Activated CD4-positive, CD25-positive, alpha-beta regulatory T cell (primary cell): ENCODE results near the gene UNC13B.

Experiments
- DNase-seq, 4 experiments: peaks; one replicate each; lab custom pipeline; 2025; lab: John Stamatoyannopoulos, UW

The UNC13B gene

DNA sequence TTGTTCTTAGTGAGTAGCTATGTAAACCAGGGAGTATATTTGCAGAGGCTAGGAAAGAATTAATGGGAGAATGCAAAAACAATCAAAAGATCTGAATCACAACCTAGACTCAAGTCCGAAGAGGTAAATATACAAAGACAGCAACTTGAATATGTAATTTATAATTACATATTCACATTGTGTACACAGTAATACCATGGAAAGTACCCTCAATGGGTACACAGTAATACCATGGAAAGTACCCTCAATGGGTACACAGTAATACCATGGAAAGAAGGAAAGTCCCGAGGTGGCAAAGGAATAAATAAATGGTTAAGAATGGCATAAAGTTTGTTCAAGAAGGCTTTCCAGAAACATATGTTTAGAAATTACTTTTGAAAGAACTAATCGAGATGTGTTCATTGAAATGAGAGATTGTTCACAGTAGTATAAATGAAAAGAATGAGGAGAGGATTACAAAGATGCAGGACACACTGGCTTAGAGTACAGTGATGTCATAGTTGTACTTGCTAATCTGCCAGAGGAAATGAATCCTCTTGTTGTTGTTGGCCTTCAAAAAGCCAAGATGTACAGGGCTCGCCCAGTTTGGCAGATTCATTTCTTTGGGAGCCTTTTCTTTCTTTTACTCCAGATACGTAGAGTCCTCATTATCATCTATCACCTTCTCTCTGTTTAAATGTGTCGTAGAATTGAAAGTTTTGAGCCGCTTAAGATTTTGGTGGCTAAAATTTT lies 116.0 kb downstream of the UNC13B start:
- no peak for DNase-seq

DNA sequence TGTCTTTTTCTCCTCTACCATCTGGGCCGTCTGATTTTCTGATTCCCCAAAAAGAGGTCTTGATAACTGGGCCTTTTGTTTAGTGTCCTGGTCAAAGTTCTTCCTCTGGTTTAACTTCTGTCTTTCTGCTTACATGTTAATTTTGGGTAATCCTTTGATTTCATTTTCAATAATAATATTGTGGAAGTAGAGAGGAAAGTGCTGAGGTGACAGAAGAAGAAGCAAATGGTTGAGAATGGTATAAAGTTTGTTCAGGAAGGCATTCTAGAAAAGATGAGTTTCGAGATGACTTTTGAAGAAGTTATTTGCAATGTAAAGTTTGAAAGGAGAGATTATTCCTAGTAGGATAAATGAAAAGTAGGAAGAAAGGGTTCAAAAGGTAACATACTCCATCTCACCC lies 118.1 kb downstream of the UNC13B start:
- DNase-seq = no peak

DNA sequence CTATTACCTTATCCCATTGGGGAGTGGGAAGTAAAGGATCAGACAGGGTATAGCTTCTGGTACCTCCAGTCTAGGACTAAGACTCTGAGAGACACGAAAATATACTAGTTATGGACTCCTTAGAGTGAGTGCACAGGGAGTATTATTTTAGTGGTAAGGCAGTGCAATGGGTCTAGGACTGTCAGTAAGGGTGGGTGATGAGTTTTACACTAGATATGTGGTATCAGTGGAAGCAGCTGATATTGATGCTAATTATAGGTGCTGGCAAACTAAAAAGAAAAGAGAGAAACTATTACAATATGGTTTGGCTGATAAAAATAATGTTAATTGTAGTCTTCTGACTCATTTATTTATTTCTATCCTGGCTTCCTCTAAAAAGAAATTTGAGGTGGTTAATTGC lies 118.6 kb downstream of the UNC13B start:
- no peak for DNase-seq

DNA sequence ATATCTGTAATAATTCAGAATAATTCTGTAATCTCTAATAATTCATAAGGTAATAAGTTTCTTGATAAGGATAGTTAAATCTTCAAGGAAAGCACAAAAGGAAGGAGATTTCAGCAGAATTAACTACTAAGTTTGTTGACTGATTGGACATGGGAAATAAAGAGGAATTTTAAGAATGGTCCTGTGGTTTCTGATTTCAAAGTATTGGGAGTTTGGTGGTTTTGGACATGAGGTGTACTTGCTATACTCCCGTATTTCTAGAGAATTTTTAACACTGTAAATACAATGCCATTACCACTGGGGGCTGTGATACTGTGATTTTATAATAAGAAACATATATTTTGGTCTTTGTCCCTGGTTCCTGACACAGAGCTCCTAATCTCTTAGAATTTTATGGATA lies 123.9 kb downstream of the UNC13B start:
- DNase-seq = no peak

DNA sequence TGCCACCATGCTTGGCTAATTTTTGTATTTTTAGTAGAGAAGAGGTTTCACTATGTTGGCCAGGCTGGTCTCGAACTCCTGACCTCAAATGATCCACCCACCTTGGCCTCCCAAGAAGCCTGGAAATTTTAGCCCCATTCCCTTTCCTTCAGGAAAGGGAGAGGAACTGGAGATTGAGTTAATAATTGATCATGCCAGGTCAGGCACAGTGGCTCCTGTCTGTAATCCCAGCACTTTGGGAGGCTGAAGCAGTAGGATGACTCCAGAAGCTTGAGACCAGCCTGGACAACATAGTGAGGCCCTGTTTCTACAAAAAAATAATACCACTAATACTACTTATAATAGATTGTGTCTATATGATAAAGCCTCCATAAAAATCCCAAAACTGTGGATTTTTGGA lies 124.6 kb downstream of the UNC13B start:
- DNase-seq = no peak

DNA sequence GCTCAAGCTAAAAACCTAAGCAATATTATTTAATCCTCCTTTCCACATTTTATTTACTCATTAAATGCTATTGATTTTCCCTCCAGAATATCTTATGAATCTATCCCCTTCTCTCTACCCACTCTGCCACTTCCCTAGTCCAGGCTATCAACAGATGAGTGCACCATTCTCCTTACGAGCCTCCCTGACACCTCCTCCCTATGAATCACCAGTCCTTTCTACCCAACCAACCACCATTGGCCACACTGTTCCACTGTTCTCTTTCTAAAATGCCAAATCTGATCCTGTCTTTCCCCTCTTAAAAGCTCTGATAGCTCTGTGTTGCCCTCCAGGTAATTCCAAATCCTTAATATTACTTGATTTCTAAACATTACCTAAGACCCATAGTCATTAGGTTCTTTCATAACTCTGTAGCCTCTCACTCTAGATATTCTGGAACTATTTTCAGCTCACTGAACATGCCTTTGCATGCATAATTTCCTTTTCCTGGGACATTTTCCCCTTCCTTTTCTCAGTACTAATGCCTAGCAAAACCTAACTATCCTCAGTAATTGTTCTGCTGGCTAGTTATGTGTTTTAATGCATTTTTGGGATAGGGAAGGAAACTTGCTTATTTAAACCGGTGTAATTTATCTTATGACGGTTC lies 126.3 kb downstream of the UNC13B start:
- no peak for DNase-seq

DNA sequence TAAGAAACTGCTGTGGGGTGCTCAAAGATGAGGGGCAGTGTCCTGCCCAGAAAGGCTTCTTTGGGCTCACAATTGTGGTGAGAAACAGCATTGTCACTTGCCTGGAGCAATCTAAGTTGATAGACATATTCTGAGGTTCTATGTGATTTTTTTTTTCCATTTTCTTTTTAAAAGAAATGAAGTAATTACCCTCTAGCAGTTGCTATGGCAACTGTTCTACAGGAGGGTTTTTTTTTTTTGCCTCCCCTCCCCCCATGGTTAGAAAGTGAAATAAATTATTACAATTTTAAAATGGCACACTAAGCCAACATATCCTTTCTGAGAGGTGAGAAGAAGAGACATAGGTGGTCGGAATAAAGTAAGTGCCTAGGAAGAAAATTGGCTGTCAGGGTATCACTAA lies 127.0 kb downstream of the UNC13B start:
- no peak for DNase-seq

DNA sequence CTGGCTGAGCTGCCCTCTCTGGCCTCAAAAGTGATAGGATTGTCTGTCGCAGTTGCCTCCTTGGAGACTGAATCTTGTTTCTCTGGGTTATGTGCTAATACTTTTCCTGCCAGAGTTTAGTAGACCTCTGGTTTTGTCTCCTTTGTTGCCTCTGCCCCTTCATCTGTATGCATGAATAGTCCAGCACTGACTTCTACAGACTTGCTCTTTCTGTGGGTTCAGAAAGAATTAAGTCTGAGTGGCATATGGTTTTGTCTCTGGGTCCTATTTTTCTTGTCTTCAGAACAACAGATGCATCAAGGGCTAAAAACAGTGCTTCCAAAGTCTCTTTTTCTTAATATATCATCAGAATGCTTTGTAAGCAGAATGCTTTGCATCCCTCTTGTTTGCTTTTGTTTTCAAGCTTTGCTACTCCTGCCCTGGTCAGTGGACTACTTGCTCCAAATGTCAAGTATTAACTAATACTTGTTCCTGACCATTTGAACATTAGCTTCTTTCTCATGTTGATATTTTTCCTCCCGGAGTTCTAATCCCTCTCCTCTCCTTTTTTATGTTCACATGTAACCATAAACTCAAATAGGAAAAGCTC lies 131.7 kb downstream of the UNC13B start:
- DNase-seq = no peak

DNA sequence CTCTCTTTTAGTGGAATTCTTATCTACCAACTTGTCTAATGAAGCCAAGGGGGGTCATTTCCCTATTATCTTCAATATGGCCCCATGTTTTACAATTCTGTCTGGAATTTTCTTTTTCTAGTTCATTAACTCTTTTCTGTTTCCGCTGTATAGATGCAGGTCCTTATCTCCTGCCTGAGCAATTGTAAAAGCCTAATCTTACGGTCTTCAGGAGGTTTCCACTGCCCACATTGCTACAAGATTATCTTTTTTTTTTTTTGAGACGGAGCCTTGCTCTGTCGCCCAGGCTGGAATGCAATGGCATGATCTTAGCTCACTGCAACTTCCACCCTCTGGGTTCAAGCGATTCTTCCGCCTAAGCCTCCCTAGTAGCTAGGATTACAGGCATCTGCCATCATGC lies 132.3 kb downstream of the UNC13B start:
- no peak for DNase-seq

DNA sequence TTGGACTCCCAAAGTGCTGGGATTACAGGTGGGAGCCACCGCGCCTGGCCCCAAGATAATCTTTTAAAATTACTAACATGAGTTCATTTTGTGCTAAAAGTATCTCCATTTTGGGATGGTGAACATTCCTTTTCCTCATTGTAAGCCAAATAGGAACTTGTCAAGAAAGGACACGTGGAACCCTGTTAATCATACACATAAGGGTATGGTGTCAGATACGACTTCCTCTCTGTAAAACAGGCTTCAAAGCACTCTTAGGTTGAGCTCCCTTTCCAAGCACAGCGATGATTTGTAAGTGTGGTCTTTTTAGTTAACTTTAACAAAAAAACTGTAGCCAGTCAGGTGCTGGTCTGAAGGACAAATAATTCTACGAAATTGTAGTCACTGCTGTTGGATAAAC lies 132.7 kb downstream of the UNC13B start:
- no peak for DNase-seq

DNA sequence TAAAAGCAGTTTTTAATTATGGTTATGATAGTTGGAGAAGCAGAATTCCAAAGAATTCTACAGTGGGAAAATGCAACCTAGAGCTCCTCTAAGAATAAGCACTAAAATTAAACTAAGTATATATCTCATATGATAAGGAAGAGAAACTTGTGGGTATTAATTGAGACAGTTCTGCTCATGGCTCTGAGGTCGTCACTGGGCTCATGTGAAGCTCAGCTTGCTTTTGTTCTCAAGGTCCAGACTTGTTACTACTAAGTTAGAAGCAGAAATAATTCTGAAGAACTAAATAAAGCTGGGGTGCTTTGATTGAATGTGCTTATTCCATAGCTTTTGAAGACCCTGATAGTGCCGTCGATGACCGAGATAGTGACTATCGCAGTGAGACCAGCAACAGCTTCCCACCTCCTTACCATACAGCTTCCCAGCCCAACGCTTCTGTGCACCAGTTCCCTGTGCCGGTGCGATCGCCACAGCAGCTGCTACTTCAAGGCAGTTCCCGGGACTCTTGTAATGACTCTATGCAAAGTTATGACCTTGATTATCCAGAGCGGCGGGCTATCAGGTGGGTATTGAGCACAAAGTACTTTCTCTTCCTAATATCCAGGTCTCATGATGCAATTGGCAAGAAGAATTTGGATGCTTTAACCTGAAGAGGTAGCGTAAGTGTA lies 133.7 kb downstream of the UNC13B start:
- DNase-seq = no peak

DNA sequence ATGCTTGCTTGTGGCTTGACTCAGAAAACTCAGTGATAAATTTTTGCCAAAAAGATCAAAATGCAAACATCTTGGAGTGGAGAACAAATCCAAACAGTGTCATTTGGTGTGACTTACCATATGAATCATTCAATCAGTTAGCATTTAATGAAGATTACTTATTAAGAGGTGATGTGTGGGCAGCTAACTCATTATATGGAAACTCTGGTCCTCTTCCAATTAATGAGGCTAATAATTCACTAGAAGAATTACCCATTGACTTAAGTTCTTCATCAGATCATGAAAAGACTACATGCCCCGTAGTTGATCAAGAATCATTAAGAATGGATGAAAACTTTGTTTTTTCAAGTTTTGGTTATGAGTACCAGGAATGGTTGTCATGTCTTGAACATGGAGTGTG lies 141.8 kb downstream of the UNC13B start:
- DNase-seq = no peak

DNA sequence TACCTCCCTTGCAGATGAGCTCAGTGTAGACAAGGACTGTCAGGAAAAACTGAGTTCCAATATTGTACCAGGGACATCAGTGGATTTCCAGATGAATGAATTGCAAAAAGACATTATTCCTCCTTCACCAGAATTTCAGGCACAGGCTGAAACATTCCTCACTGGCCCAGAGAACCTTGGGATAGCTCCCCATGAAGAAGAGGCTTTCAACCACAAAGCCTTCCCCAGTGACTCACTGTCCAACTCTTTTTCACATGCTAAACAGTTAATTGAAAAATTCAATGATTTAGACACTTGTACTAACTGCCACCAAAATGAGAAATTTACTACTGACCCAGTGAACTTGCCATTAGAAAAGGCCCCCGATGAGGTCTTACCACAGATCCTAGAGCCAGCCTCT lies 144.5 kb downstream of the UNC13B start:
- no peak for DNase-seq

DNA sequence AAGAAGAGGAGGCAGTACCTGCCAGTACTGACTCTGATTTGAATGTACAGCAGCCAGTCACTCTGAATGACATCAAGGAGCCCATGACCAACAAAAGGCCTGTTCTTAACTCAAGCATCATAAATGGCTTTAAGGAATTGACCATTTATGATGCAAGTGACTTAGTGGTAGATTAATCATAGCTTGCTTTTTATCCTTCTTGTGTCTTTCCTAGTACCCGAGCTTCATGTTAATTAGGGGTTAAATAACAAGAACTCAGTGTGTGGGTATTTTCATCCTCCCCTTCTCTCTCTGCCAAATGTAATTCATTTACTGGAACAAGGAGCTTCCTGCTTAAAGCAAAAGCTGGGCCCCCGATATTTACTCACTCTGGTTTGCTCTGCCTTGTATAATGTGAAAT lies 146.5 kb downstream of the UNC13B start:
- no peak for DNase-seq

DNA sequence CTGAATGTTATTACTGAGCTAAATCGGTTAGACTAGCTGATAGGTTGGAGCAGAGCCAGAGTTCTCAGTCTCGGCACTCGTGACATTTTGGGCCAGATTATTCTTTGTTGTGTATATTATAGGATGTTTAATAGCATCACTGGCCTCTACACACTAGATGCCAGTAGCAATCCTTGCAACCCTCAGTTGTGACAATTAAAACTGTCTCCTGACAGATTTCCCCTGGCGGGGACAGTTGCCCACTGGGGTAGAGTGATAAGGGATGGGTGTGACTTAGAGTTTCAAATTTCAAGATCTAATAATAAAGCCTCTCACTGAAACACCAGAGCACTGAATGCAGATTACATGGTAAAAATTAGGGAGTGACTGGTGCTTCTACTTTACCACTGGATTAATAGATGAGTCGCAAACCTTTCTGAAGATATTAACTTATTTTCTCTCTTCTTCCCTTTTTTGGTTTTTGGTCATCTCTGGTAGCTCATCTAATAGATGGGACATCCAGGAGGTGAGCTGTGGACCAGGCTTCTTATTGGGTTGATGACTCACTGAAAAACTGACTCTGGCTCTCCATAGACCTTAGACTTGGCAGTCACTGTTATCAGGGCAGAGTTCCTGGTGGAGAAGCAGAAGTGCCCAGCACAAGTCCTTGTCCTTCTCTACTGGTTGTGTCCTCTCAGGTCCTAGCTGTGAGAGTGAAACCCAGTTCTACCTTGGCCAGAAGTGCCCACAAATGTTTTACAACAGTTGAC lies 150.3 kb downstream of the UNC13B start:
- DNase-seq = no peak

DNA sequence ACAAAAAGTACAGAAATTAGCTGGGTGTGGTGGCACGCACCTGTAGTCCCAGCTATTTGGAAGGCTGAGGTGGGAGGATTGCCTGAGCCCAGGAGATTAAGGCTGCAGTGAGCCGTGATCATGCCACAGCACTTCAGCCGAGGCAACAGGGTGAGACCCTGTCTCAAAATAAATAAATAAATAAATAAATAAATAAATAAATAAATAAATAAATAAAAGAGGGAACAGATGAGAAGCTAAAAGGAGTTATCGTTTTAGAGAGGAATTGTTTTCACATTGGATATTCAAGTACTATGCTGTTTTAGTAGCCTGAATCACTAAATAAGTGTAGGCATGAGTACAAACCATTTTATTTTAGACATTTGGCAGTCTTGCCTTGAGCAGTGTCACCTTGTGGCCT lies 151.7 kb downstream of the UNC13B start:
- no peak for DNase-seq

DNA sequence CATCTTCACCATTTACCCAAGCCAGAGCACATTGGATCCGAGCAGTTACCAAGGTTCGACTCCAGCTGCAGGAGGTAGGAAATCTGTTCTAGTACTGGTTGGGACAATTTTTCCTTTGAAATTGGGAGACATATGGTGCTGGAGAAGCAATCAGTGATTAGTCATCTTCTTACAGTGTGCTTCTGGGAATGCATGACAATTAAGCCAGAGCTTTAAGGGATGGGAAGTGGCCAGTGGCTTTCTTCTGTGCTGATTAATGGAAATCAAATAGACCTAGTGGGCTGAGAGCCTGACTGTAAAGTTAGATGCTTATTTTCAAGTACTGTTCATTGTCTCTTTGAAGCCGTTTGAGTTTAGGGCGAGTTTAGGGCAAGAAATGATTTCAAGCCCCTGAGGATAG lies 152.1 kb downstream of the UNC13B start:
- no peak for DNase-seq

DNA sequence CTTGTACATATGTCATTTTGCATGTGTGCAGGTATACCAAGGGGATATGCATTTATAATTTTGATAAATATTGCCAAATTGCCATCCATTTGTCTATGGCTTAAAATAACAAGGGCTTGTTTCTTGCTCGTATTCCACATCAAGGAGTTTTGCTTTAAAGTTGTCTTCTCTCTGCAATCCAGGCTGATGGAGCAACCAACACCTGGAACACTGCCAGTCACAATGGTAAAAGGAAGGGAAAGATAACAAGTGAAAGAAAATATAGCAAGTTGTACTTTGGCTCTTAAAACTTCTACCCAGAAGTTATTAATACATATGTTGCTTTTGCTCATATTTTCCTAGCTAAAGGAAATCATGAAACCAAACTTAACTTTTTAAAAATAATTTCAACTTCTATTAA lies 156.9 kb downstream of the UNC13B start:
- DNase-seq = no peak

DNA sequence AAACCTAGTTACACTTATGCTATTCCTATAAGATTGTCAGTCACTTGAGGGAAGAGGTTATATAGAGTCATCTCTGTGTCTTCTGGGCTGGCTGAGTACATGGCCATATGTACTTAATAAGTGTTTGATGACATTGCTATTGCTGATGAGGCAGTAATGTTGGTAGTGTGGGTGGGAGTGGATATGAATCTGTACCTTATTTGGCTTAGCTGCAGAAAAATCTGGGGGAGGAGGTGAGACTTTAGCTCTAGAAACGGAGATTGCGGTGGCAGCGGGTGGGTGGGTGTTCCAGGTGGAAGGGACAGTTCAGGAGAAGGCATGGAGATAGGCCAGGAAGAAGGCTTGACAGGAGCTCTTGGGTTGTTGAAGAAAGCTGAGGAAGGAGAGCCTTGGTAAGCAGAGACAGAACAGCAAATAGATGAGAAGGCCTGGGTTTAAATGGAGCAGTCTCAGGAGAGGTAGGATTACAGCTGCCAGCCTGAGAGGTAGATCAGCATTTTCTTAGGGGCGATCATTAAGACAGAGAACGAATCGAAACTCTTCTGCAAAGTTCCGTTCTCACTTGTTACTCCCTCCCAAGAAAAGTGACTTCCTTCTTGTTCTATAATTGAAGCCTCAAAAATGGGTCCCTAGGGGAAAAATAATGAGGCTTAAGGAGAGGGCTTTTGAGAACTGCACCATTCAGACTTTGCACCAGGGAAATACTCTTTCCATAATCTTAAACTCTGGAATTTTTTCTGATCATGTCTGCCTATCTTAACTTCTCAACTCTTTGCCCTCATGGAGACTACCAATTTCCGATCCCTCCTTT lies 160.5 kb downstream of the UNC13B start:
- DNase-seq = no peak

DNA sequence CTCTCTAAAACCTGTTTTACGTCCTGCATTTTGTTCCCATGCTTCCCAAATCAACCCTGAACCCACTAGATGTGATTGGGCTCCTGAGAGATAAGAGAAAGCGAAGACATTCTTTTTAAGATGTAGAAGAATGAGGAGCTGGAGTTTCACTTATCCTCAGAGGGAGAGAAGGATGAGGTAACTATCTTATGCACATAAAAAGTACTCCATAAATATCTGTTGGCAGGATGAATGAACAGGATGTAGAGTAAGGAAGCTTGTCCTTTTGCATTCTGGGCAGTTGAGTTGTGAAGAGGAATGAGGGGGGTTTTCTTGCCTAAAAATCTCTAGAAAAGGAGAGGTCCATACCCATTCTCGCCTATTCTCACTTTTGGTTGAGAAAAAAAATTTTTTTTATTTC lies 163.2 kb downstream of the UNC13B start:
- no peak for DNase-seq

DNA sequence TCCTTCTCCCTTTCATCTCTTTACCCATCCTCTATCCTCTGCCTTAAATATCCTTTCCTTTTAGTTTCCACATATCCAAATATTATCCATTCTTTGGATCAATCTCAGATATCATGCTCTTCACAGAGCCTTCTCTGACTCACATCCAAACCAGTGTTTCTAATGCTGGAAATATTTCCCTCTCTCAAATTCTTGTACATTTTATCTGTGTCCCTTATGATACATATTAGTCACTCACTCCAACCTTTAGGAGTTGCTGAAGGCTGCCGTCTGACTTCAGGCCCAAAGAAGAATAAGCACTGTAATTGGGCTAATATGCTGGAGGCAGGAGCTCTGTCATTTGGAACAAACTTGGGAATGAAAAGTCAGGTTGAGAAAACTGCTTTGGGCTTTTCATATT lies 171.7 kb downstream of the UNC13B start:
- DNase-seq = no peak

DNA sequence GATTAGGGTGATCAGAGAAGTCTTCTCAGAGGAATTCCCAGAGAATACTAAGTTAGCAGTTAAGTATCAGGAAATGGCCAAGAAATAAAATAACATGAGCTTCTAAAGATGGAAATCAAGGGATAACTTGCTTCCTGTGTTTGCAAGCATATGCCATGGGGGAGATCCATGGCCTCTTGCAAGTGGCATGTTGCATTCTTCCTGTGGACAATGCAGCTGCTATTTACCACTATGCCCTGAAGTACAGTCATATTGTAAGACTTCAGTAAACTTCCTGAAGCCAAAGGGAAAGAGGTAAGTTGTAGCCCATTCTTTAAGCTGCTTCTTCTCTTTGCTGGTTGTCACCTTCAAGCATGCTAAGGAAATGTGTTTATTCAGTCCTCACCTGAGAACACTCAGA lies 173.4 kb downstream of the UNC13B start:
- no peak for DNase-seq
